Endothelial cell of umbilical vein (primary cell): ENCODE data around the gene GAK. TPM values are rescaled to one million over a fixed set of nuclear protein-coding genes. Genes with fewer than 3 reads are reported as not detected.

Source experiments
- BruUV-seq: library from RNA; stranded (reverse); fragments of 400-500 nt; replicated peaks from 2 replicates; lab custom pipeline; 2021; lab: Mats Ljungman, UMichigan
- CTCF ChIA-PET: fragments of 300-600, 350-600 bp; sonication (Branson Sonifier 250); formaldehyde crosslinking; loops from one replicate; lab custom pipeline; 2021; ENCODE audit warnings: antibody characterized with exemption, inconsistent platforms; lab: Charles Lee
- POLR2A ChIA-PET: fragments of 300-600, 350-600 bp; sonication (Branson Sonifier 250); formaldehyde crosslinking; loops from one replicate; lab custom pipeline; 2021; ENCODE audit warnings: antibody characterized with exemption, inconsistent platforms; lab: Charles Lee
- DNase-seq: peaks from one replicate; pipeline ENCODE4 v3.0.0-alpha.2; 2011; ENCODE audit warnings: low read depth, low spot score
- FAIRE-seq: peaks from 2 replicates; lab custom pipeline; 2011; peaks lifted over from hg19 to GRCh38; lab: Jason Lieb, UNC
- H2AFZ ChIP-seq: 2 replicates; pipeline ENCODE4 v1.6.0; 2012; ENCODE audit warnings: low read depth, low read length, control low read depth, inconsistent platforms
- H3K27ac ChIP-seq: 2 replicates; pipeline ENCODE4 v1.5.1; 2011; ENCODE audit warnings: low read depth, mild to moderate bottlenecking, control low read depth, low read length, moderate library complexity; ENCODE audit not compliant: insufficient read depth
- H3K27me3 ChIP-seq, 2 experiments: 2 replicates each; pipeline versions ENCODE4 v1.6.0 to v1.6.1; 2011; ENCODE audit warnings: low read length in 2 of 2, mixed read lengths in 1 of 2; ENCODE audit not compliant: control insufficient read depth in 2 of 2, insufficient read depth in 2 of 2
- H3K36me3 ChIP-seq, 2 experiments: 2 replicates in 1 of 2; 3 replicates in 1 of 2; pipeline ENCODE4 v1.5.1; 2011; ENCODE audit warnings: low read length in 2 of 2, mild to moderate bottlenecking in 1 of 2, moderate library complexity in 1 of 2; ENCODE audit not compliant: control insufficient read depth in 2 of 2, insufficient read depth in 2 of 2; ENCODE audit errors: extremely low read depth in 1 of 2
- H3K4me1 ChIP-seq: 3 replicates; pipeline ENCODE4 v1.5.1; 2011; ENCODE audit warnings: mild to moderate bottlenecking, low read length; ENCODE audit not compliant: control insufficient read depth, insufficient read depth; ENCODE audit errors: extremely low read depth
- H3K4me2 ChIP-seq: 2 replicates; pipeline ENCODE4 v1.6.1; 2011; ENCODE audit warnings: low read length, control low read depth, mixed read lengths; ENCODE audit not compliant: insufficient read depth
- H3K4me3 ChIP-seq, 3 experiments: fragments of 200-600 bp in 1 of 3; sonication (generic), shearing (Covaris generic) in 1 of 3; replicated peaks in 1 of 3; 2 replicates each; pipeline ENCODE4 v1.5.1; 2011 to 2016; ENCODE audit warnings: control low read depth in 3 of 3, low read length in 3 of 3, mild to moderate bottlenecking in 2 of 3, inconsistent platforms in 1 of 3, low read depth in 1 of 3, moderate library complexity in 1 of 3; ENCODE audit not compliant: insufficient read depth in 1 of 3
- H3K79me2 ChIP-seq: 2 replicates; pipeline ENCODE4 v1.6.0; 2012; ENCODE audit warnings: low read length, inconsistent platforms; ENCODE audit not compliant: control insufficient read depth, insufficient read depth
- H3K9ac ChIP-seq: replicated peaks from 2 replicates; pipeline ENCODE3; 2011; ENCODE audit warnings: low read length, control low read depth; ENCODE audit not compliant: insufficient read depth; ENCODE audit errors: extremely low read depth
- H3K9me1 ChIP-seq: replicated peaks from 3 replicates; pipeline ENCODE4 v1.6.0; 2011; ENCODE audit warnings: mild to moderate bottlenecking, low read length; ENCODE audit not compliant: control insufficient read depth, insufficient read depth; ENCODE audit errors: extremely low read depth
- H3K9me3 ChIP-seq: replicated peaks from 2 replicates; pipeline ENCODE4 v1.5.1; 2012; ENCODE audit warnings: low read length, inconsistent platforms; ENCODE audit not compliant: control insufficient read depth, insufficient read depth
- H4K20me1 ChIP-seq: replicated peaks from 2 replicates; pipeline ENCODE3; 2011; ENCODE audit warnings: mild to moderate bottlenecking, low read length; ENCODE audit not compliant: control insufficient read depth, insufficient read depth; ENCODE audit errors: extremely low read depth
- EZH2 ChIP-seq: IDR thresholded peaks from 2 replicates; pipeline ENCODE4 v1.6.1; 2012; ENCODE audit warnings: borderline replicate concordance, low read depth, mild to moderate bottlenecking, moderate library complexity, low read length, inconsistent platforms; ENCODE audit not compliant: severe bottlenecking
- GATA2 ChIP-seq: IDR thresholded peaks from 2 replicates; pipeline ENCODE4 v1.7.0; 2011; ENCODE audit warnings: low read depth, mild to moderate bottlenecking, moderate library complexity, mixed read lengths, low read length; ENCODE audit not compliant: insufficient read length, insufficient read depth
- JUN ChIP-seq: IDR thresholded peaks from 2 replicates; pipeline ENCODE4 v1.6.1; 2011; ENCODE audit warnings: borderline replicate concordance, low read depth; ENCODE audit not compliant: insufficient read length, insufficient read depth
- POLR2AphosphoS5 ChIP-seq: IDR thresholded peaks from 2 replicates; pipeline ENCODE4 v1.6.1; 2012; ENCODE audit warnings: low read depth, mild to moderate bottlenecking, control low read depth, low read length, moderate library complexity; ENCODE audit not compliant: insufficient read depth
- dilution Hi-C: fragments of 300-500 bp; cut with MboI; formaldehyde crosslinking; loops from one replicate; pipeline ENCODE4 v1.15.0; 2019; ENCODE audit warnings: low sequenced_read_pairs; ENCODE audit not compliant: extremely low pct_ligation_motif_present
- intact Hi-C: fragments of 100-400 bp; cut with micrococcal nuclease; formaldehyde crosslinking; loops from one replicate; pipeline ENCODE4 v1.10.0; 2022
- polyA plus RNA-seq, 4 experiments: library from polyadenylated mRNA; depleted of rRNA in 3 of 4; stranded (reverse) in 3 of 4; unstranded in 1 of 4; fragments of >200 nt; gene quantifications; 2 replicates each; pipeline versions ENCODE4 v1.2.1 to v1.2.3, GENCODE V29; 2011 to 2012; ENCODE audit warnings: missing spikeins in 1 of 4
- total RNA-seq: library from RNA; stranded (reverse); gene quantifications from 2 replicates; pipeline ENCODE4 v1.2.3, GENCODE V29; 2021
- TF ChIP-seq, protein P1 (sequence below), 2 donors: IDR thresholded peaks; 1 replicate in 1 of 2; 2 replicates in 1 of 2; pipeline ENCODE4 v1.5.1; 2011; ENCODE audit warnings: low read length in 2 of 2, mild to moderate bottlenecking in 2 of 2, moderate library complexity in 2 of 2, control low read depth in 1 of 2, inconsistent platforms in 1 of 2, low read depth in 1 of 2; ENCODE audit not compliant: insufficient read depth in 1 of 2; ENCODE audit errors: extremely low read depth in 1 of 2
- TF ChIP-seq, protein P2 (sequence below): IDR thresholded peaks from 2 replicates; pipeline ENCODE4 v1.6.1; 2011; ENCODE audit not compliant: insufficient read depth, insufficient read length

Gene GAK
- total and polyA plus RNA-seq, 2 donors (not counting 3 experiments of a cell fraction or from before 2014, with no cell fraction given): 49.6 to 109 TPM

GRCh38 chr4:899556-899906 lies 32.6 kb downstream of the GAK start:
- POLR2A ChIA-PET: no interaction called here
- Histone ChIP-seq H3K4me1 (no peaks in the 10 kb centered on the region), H3K27me3 (no peaks in the 10 kb centered on the region), H3K9me1 (no peaks in the 10 kb centered on the region), H3K4me3 (no peak overlapping the region), H3K9me3 (no peaks in the 10 kb centered on the region), H4K20me1 (no peaks in the 10 kb centered on the region), H3K4me2 (no peak overlapping the region), H3K36me3 (peaks cover 0 to 23% of the 10 kb centered on the region in 2 experiments), H2AFZ (no peak overlapping the region), H3K79me2 (no peaks in the 10 kb centered on the region), H3K9ac (no peak overlapping the region), H3K27ac (no peak overlapping the region)
- no peak for FAIRE-seq
- CTCF ChIA-PET: no interaction called here
- no peak for DNase-seq
- BruUV-seq: no TSS peak
- TF ChIP-seq, protein P1, sequence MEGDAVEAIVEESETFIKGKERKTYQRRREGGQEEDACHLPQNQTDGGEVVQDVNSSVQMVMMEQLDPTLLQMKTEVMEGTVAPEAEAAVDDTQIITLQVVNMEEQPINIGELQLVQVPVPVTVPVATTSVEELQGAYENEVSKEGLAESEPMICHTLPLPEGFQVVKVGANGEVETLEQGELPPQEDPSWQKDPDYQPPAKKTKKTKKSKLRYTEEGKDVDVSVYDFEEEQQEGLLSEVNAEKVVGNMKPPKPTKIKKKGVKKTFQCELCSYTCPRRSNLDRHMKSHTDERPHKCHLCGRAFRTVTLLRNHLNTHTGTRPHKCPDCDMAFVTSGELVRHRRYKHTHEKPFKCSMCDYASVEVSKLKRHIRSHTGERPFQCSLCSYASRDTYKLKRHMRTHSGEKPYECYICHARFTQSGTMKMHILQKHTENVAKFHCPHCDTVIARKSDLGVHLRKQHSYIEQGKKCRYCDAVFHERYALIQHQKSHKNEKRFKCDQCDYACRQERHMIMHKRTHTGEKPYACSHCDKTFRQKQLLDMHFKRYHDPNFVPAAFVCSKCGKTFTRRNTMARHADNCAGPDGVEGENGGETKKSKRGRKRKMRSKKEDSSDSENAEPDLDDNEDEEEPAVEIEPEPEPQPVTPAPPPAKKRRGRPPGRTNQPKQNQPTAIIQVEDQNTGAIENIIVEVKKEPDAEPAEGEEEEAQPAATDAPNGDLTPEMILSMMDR (IDR thresholded peaks at IDR 0.05; ENCODE audit: extremely low read depth in 1 of 2, insufficient read depth in 1 of 2, low read depth in 1 of 2, low read length in 2 of 2): no peak
- intact Hi-C loops (no loop called here), dilution Hi-C loops (no loop called here)

GRCh38 chr4:898869-899555 lies 33.1 kb downstream of the GAK start:
- Histone ChIP-seq H4K20me1 (no peaks in the 10 kb centered on the region), H3K9ac (no peak overlapping the region), H3K27ac (no peak overlapping the region), H2AFZ (no peak overlapping the region), H3K36me3 (peaks cover 0 to 23% of the 10 kb centered on the region in 2 experiments), H3K79me2 (no peaks in the 10 kb centered on the region), H3K4me3 (no peak overlapping the region), H3K9me1 (no peaks in the 10 kb centered on the region), H3K4me2 (no peak overlapping the region), H3K4me1 (no peaks in the 10 kb centered on the region), H3K9me3 (no peaks in the 10 kb centered on the region), H3K27me3 (no peaks in the 10 kb centered on the region)
- CTCF ChIA-PET: no interaction called here
- no peak for DNase-seq
- intact Hi-C loops: no loop called here
- no peak for FAIRE-seq
- no TSS peak for BruUV-seq
- TF ChIP-seq POLR2AphosphoS5 (no peak), GATA2 (no peak), JUN (no peak), EZH2 (no peak)
- TF ChIP-seq, protein P2, sequence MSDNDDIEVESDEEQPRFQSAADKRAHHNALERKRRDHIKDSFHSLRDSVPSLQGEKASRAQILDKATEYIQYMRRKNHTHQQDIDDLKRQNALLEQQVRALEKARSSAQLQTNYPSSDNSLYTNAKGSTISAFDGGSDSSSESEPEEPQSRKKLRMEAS: no peak
- TF ChIP-seq, protein P1 (IDR thresholded peaks at IDR 0.05; ENCODE audit: extremely low read depth in 1 of 2, insufficient read depth in 1 of 2, low read depth in 1 of 2, low read length in 2 of 2): no peak
- POLR2A ChIA-PET: no interaction called here
- dilution Hi-C loops: no loop called here
